Stimulated activated CD4-positive, alpha-beta T cell treated with anti-CD3 and anti-CD28 coated beads, Interleukin-2, amount 100 ng/mL, for 4 hours (primary cell): Measurements from ENCODE around the gene KRTAP20-4.

Experiments used
- DNase-seq: peaks from one replicate; pipeline ENCODE4 v3.0.0-alpha.2; 2020; ENCODE audit warnings: low read depth

The KRTAP20-4 gene

DNA sequence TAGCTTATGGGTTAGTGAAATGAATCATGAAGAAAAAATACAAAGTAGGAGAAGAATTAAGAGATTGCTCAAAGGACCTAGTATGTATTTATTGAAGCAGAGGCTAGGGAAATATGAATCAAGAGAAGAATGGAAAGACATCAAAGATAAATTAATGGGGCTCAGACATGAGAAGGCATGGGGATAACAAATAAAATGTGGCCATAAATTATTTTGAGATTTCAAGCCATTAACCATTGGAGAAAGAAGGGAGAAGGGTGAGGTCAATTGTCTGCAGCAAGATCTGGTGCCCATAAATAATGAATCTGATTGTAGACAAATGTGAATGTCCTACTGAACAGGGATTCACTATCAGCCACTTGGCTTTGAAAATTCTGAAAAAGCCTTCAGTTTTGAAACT lies 32.5 kb downstream of the KRTAP20-4 start:
- DNase-seq: no peak

- DNase-seq: no peak
Measured at GRCh38 chr21:30668776-30669175, 48.3 kb downstream of the KRTAP20-4 start.
